Measurements from ENCODE around the gene ZSWIM3. TPM values are rescaled to one million over a fixed set of nuclear protein-coding genes. Genes with fewer than 3 reads are reported as not detected.
"Not testable (repeated sequence)": the region's sequence is repeated elsewhere in the genome, so short reads cannot be mapped to it uniquely, and the experiment has no call there.

ZSWIM3 gene
- polyA plus RNA-seq (ENCODE audit: insufficient read length in 4 of 4): 1 to 10 TPM; 5.4 to 5.7 (median 5.6) TPM

GRCh38 chr20:45857114-45857881 is at the start of gene ZSWIM3, which contains the start of gene ACOT8:
ZSWIM3 (plus strand) TSS chr20:45857614; CDS start chr20:45857826, 212 bp downstream.
ACOT8 (minus strand) TSS chr20:45857392; CDS start chr20:45857315, 77 bp downstream.
- DNase-seq (ENCODE audit: low read depth in 4 of 4, low spot score in 2 of 4): peak; percentile 99 to 100 (median 100)

GRCh38 chr20:45810191-45810970 is 47.0 kb upstream of the ZSWIM3 start:
- no peak for DNase-seq (ENCODE audit: low read depth in 4 of 4, low spot score in 2 of 4)

- peak; percentile 95 to 99 (median 98) for DNase-seq (ENCODE audit: low read depth in 4 of 4, low spot score in 2 of 4)
These were observed 45.0 kb upstream of the ZSWIM3 start, which contains the start of gene UBE2C for GRCh38 chr20:45812157-45813005. UBE2C (plus strand) TSS chr20:45812644; CDS start chr20:45812696, 52 bp downstream.

- DNase-seq (ENCODE audit: low read depth in 4 of 4, low spot score in 2 of 4): no peak
These were observed 44.4 kb upstream of the ZSWIM3 start for GRCh38 chr20:45813006-45813340.

GRCh38 chr20:45813489-45813888 is 43.9 kb upstream of the ZSWIM3 start:
- DNase-seq (ENCODE audit: low read depth in 4 of 4, low spot score in 2 of 4): no peak

GRCh38 chr20:45814314-45814713 is 43.1 kb upstream of the ZSWIM3 start:
- no peak for DNase-seq (ENCODE audit: low read depth in 4 of 4, low spot score in 2 of 4)

GRCh38 chr20:45816951-45817350 is 40.5 kb upstream of the ZSWIM3 start:
- DNase-seq (ENCODE audit: low read depth in 4 of 4, low spot score in 2 of 4): no peak

- DNase-seq (ENCODE audit: low read depth in 4 of 4, low spot score in 2 of 4): no peak
These were observed 39.8 kb upstream of the ZSWIM3 start for GRCh38 chr20:45817376-45818194.

GRCh38 chr20:45818239-45818638 is 39.2 kb upstream of the ZSWIM3 start:
- no peak for DNase-seq (ENCODE audit: low read depth in 4 of 4, low spot score in 2 of 4)

GRCh38 chr20:45819466-45819865 is 37.9 kb upstream of the ZSWIM3 start:
- DNase-seq (ENCODE audit: low read depth in 4 of 4, low spot score in 2 of 4): no peak

GRCh38 chr20:45821947-45822346 is 35.5 kb upstream of the ZSWIM3 start:
- DNase-seq (ENCODE audit: low read depth in 4 of 4, low spot score in 2 of 4): no peak

- no peak for DNase-seq (ENCODE audit: low read depth in 4 of 4, low spot score in 2 of 4)
These were observed 34.6 kb upstream of the ZSWIM3 start for GRCh38 chr20:45822857-45823256.

GRCh38 chr20:45823949-45824835 is 33.2 kb upstream of the ZSWIM3 start:
- no peak for DNase-seq (ENCODE audit: low read depth in 4 of 4, low spot score in 2 of 4)

GRCh38 chr20:45826381-45827019 is 30.9 kb upstream of the ZSWIM3 start:
- no peak for DNase-seq (ENCODE audit: low read depth in 4 of 4, low spot score in 2 of 4)

- DNase-seq (ENCODE audit: low read depth in 4 of 4, low spot score in 2 of 4): no peak
These were observed 30.3 kb upstream of the ZSWIM3 start, which contains the start of gene TNNC2 for GRCh38 chr20:45827030-45827652. TNNC2 (minus strand) TSS chr20:45827312; CDS start chr20:45827248, 64 bp downstream.

- DNase-seq (ENCODE audit: low read depth in 4 of 4, low spot score in 2 of 4): no peak
These were observed 29.7 kb upstream of the ZSWIM3 start for GRCh38 chr20:45827712-45828111.

GRCh38 chr20:45828589-45828988 is 28.8 kb upstream of the ZSWIM3 start:
- DNase-seq (ENCODE audit: low read depth in 4 of 4, low spot score in 2 of 4): no peak

- not testable (repeated sequence) for DNase-seq (ENCODE audit: low read depth in 4 of 4, low spot score in 2 of 4)
These were observed 27.7 kb upstream of the ZSWIM3 start for GRCh38 chr20:45829673-45830106.
